Uterus (tissue), 2 donors: Measurements from ENCODE around the gene RREB1.

Experiments
- CTCF ChIP-seq, 4 experiments: fragments of 200-600 bp in 2 of 4; fragments of 450-650 bp in 2 of 4; sonication (generic) in 2 of 4; IDR thresholded peaks; one replicate each; pipeline ENCODE4 v1.5.1; 2016 to 2019; ENCODE audit warnings: antibody characterized with exemption in 4 of 4, mild to moderate bottlenecking in 2 of 4, moderate library complexity in 1 of 4
- POLR2A ChIP-seq, 2 donors: fragments of 450-650 bp; IDR thresholded peaks; one replicate each; pipeline ENCODE4 v1.6.1; 2016; ENCODE audit warnings: antibody characterized with exemption in 2 of 2, mild to moderate bottlenecking in 1 of 2, moderate library complexity in 1 of 2

DNA sequence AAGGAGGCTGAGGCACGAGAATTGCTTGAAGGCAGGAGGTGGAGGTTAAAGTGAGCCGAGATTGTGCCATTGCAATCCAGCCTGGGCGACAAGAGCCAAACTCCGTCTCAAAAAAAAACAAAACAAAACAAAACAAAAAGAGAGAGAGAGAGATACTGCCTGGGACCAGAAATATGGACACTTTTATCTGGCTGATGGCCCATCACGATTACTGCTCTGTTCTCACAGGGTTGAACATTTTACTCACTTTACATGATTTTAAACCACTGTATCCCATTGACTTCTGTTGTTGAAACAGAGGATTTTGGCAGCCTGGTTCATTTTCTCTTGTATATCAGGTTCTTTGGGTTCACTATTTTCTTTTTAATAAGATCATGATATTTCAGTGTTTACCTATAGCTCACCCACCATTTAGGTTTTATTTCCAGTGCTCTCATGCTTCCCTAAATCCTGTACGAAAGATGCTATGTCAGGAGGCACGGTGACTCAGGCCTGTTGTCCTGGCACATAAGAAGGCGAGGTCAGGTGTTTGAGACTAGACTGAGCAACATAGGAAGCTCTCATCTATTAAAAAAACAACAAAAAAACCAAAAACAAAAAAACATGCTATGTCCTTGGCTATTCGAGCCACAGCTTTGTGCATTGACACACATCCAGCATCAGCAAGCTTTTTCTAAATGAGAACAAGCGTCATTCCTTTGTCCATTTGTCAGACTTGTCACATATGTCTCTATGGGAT lies 34.5 kb upstream of the RREB1 start:
- no peak for TF ChIP-seq CTCF (IDR thresholded peaks at IDR 0.05)
- no peak for TF ChIP-seq POLR2A (IDR thresholded peaks at IDR 0.05)
